ENCODE data around the gene ZNF771. TPM values are rescaled to one million over a fixed set of nuclear protein-coding genes. Genes with fewer than 3 reads are reported as not detected.

Gene ZNF771
- total RNA-seq, 2 donors from 2014 or later: 21.8 to 25.7 TPM

DNA sequence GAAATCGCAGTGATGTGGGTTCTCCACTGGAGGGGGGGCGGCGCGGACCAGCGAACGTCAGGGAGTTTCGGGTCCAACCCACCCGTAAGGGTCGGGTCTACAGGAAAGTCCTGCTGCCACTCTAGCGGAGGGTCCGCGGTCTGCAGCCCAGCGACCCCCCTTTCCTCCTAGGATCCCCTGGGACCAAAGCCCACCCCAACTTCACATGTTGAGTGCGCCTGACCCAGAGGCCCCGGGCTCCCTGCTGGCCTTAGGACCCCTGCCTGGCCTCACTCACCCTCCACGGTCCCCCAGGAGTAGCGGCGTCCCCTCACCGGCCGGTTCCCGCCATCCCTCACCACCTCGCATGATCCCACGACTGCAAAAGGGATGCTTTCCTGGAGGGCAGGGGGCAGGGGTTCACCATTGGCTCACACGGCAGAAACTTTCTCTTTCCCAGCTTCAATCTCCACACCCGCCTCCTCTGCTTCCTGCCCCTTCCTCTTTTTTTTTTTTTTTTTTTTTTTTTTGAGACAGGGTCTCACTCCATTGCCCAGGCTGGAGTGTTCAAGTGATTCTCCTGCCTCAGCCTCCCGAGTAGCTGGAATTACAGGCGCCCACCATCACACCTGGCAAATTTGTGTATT, 28.1 kb upstream of the ZNF771 start:
- DNase-seq (ENCODE audit: low spot score) (no peak), ATAC-seq (ENCODE audit: insufficient number of reproducible peaks, low FRiP score, low read depth) (no peak)
- peak overlapping the region; percentile 96 for H3K4me3 ChIP-seq
- peaks cover 7 to 19% of the 10 kb centered on the region in 2 donors for H3K4me1 ChIP-seq (ENCODE audit: control insufficient read depth in 1 of 2, low read depth in 2 of 2)
- peak overlapping the region; percentile 55 to 100 for H3K27ac ChIP-seq
- no peaks in the 10 kb centered on the region for H3K36me3 ChIP-seq
- H3K27me3 ChIP-seq (replicated peaks; ENCODE audit: insufficient read depth): no peaks in the 10 kb centered on the region
- no peaks in the 10 kb centered on the region for H3K9me3 ChIP-seq
- TF ChIP-seq, protein P1, sequence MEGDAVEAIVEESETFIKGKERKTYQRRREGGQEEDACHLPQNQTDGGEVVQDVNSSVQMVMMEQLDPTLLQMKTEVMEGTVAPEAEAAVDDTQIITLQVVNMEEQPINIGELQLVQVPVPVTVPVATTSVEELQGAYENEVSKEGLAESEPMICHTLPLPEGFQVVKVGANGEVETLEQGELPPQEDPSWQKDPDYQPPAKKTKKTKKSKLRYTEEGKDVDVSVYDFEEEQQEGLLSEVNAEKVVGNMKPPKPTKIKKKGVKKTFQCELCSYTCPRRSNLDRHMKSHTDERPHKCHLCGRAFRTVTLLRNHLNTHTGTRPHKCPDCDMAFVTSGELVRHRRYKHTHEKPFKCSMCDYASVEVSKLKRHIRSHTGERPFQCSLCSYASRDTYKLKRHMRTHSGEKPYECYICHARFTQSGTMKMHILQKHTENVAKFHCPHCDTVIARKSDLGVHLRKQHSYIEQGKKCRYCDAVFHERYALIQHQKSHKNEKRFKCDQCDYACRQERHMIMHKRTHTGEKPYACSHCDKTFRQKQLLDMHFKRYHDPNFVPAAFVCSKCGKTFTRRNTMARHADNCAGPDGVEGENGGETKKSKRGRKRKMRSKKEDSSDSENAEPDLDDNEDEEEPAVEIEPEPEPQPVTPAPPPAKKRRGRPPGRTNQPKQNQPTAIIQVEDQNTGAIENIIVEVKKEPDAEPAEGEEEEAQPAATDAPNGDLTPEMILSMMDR (IDR thresholded peaks at IDR 0.05): peak; percentile 12

DNA sequence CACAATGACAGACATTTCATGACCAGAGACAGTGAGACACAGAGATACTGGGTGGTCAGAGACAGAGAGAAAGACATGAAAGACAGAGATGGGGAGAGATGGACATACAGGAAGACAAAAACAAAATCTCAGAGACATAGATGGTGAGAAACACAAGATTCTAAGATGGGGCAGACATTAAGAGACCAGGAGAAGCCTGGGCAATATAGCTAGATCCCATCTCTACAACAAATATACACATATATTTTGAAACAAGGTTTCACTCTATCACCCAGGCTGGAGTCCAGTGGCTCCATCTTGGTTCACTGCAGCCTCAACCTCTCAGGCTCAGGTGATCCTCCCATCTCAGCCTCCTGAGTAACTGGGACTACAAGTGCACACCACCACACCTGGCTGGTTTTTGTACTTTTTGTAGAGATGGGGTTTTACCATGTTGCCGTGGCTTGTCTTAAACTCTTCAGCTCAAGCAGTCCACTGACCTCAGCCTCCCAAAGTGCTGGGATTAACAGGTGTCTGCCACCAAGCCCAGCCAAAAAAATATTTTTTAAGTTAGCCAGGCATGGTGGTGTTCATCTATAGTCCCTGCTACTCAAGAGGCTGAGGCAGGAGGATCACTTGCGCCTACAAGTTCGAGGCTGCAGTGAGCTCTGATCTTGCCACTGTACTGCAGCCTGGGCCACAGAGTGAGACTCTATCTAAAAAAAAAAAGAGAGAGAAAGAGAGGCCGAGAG, 27.2 kb upstream of the ZNF771 start:
- Histone ChIP-seq H3K27ac (no peak overlapping the region), H3K27me3 (replicated peaks; ENCODE audit: insufficient read depth) (no peaks in the 10 kb centered on the region), H3K4me1 (ENCODE audit: control insufficient read depth in 1 of 2, low read depth in 2 of 2) (peaks cover 7 to 19% of the 10 kb centered on the region in 2 donors), H3K4me3 (no peak overlapping the region), H3K9me3 (no peaks in the 10 kb centered on the region), H3K36me3 (no peaks in the 10 kb centered on the region)
- no peak for DNase-seq (ENCODE audit: low spot score)
- no peak for ATAC-seq (ENCODE audit: insufficient number of reproducible peaks, low FRiP score, low read depth)
- TF ChIP-seq, protein P1 (IDR thresholded peaks at IDR 0.05): no peak

DNA sequence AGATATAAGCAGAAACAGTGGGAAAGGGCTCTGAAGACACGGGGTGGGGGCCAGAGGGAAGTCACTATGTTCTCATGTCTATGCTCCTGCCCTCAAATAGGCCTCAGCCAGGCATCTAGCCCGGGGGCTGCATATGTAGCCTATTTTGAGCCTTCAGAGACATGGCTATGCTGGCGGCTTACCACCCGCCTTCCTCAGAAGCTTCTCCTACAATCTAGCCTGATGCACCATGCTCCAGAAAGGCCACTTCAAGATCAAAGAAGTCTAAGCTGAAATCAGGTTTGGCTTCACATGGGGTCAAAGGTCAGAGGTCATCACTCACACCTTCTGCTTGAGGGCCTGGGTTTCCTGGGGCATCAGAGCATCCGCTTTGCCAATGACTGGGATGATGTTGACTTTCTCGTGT, 26.6 kb upstream of the ZNF771 start:
- Histone ChIP-seq H3K27ac (no peak overlapping the region), H3K9me3 (no peaks in the 10 kb centered on the region), H3K4me1 (ENCODE audit: control insufficient read depth in 1 of 2, low read depth in 2 of 2) (peaks cover 7 to 19% of the 10 kb centered on the region in 2 donors), H3K36me3 (no peaks in the 10 kb centered on the region), H3K27me3 (replicated peaks; ENCODE audit: insufficient read depth) (no peaks in the 10 kb centered on the region), H3K4me3 (no peak overlapping the region)
- DNase-seq (ENCODE audit: low spot score) (no peak), ATAC-seq (ENCODE audit: insufficient number of reproducible peaks, low FRiP score, low read depth) (no peak)
- TF ChIP-seq, protein P1 (IDR thresholded peaks at IDR 0.05): no peak

DNA sequence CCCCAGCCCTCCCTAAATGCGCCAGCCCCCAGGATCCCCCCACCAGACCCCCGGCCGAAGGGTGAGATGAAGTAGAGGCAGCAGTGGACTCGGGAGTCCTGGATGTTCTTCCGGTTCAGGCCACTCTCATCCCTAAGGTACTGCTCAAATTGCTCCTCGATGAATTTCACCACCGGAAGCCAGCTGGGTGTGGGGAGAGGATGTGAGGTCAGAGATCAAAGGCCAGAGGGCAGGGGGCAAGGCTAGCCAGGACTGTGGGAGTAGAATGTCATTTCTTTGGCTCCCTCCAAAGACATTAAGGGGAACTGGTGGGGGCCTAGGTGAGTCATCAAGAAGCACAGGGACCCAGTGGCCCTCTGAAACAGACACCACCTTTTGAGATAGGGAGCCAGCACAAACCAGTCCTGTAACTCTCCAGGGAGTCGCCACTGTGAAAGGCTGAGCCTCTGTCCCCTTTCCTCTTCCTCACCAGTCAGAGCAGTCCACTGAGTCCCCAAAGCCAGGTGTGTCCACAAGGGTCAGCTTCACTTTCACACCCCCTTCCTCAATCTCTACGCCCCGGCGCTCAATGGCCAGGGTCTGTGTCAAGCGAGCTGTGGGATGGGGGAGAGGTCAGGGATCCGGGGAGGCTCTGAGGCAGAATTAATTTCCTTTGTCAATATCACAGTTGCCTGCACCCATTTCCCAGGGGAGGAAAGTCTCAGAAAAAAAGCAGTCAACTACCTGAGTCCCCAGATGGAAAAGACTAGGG, 25.9 kb upstream of the ZNF771 start:
- no peaks in the 10 kb centered on the region for H3K27me3 ChIP-seq (replicated peaks; ENCODE audit: insufficient read depth)
- H3K4me3 ChIP-seq: no peak overlapping the region
- TF ChIP-seq, protein P1 (IDR thresholded peaks at IDR 0.05): no peak
- no peak for ATAC-seq (ENCODE audit: insufficient number of reproducible peaks, low FRiP score, low read depth)
- no peak for DNase-seq (ENCODE audit: low spot score)
- H3K36me3 ChIP-seq: no peaks in the 10 kb centered on the region
- H3K9me3 ChIP-seq: no peaks in the 10 kb centered on the region
- H3K27ac ChIP-seq: no peak overlapping the region
- H3K4me1 ChIP-seq (ENCODE audit: control insufficient read depth in 1 of 2, low read depth in 2 of 2): peaks cover 7 to 19% of the 10 kb centered on the region in 2 donors

All from thoracic aorta (tissue), 2 donors.